ENCODE results near the gene RGS14.

DNA sequence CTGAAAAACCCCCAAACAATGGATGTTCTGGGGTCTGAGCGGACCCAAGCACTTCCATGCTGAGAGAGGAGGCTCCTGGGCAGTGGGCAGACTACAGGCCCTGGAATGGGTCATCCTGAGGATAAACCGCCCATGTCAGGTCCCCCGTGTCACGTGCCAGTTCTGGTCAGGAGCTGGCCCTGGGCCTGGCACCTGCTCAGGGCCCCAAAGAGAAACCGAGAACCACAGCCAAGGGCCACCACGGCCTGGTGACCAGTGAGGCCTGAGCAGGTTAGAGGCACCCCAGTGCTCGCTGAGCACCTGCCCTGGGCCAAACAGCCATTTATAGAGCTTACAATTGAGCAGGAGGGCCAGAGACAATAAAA is 22.0 kb upstream of the RGS14 start:
- TF ChIP-seq, protein P1, sequence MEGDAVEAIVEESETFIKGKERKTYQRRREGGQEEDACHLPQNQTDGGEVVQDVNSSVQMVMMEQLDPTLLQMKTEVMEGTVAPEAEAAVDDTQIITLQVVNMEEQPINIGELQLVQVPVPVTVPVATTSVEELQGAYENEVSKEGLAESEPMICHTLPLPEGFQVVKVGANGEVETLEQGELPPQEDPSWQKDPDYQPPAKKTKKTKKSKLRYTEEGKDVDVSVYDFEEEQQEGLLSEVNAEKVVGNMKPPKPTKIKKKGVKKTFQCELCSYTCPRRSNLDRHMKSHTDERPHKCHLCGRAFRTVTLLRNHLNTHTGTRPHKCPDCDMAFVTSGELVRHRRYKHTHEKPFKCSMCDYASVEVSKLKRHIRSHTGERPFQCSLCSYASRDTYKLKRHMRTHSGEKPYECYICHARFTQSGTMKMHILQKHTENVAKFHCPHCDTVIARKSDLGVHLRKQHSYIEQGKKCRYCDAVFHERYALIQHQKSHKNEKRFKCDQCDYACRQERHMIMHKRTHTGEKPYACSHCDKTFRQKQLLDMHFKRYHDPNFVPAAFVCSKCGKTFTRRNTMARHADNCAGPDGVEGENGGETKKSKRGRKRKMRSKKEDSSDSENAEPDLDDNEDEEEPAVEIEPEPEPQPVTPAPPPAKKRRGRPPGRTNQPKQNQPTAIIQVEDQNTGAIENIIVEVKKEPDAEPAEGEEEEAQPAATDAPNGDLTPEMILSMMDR (IDR thresholded peaks at IDR 0.05) = no peak
- TF ChIP-seq POLR2A (IDR thresholded peaks at IDR 0.05) = no peak

Data from tibial nerve (tissue), 3 donors.